SK-N-SH (cell line): ENCODE measurements around the gene DGAT2. TPM values are rescaled to one million over a fixed set of nuclear protein-coding genes. Genes with fewer than 3 reads are reported as not detected.

ENCODE experiments used
- CTCF ChIA-PET: fragments of 300-600, 350-600 bp; formaldehyde crosslinking; extraction: SDS; loops from one replicate; lab custom pipeline; 2021; lab: Yijun Ruan, JAX
- POLR2A ChIA-PET: fragments of 350-600 bp; sonication (Branson Sonifier 250); formaldehyde crosslinking; extraction: SDS; loops from one replicate; lab custom pipeline; 2020; ENCODE audit warnings: antibody characterized with exemption, inconsistent platforms; lab: Yijun Ruan, JAX
- DNase-seq: peaks from one replicate; pipeline ENCODE4 v3.0.0; 2012
- H2AFZ ChIP-seq: fragments of 200-600 bp; sonication (generic); 2 replicates; pipeline ENCODE4 v1.8.1; 2016; ENCODE audit warnings: antibody characterized with exemption, mild to moderate bottlenecking, low read depth
- H3F3A ChIP-seq: fragments of 200-600 bp; sonication (generic); replicated peaks from 2 replicates; pipeline ENCODE3; 2016; ENCODE audit warnings: antibody characterized with exemption, mild to moderate bottlenecking; ENCODE audit not compliant: insufficient read depth
- H3K27ac ChIP-seq, 2 experiments: fragments of 200-500 bp in 1 of 2; fragments of 200-600 bp in 1 of 2; sonication (Bioruptor generic) in 1 of 2; sonication (generic), shearing (Covaris generic) in 1 of 2; 2 replicates each; pipeline versions ENCODE4 v1.5.1 to v1.6.1; 2014 to 2016; ENCODE audit warnings: low read depth in 2 of 2, inconsistent platforms in 1 of 2, low read length in 1 of 2, mild to moderate bottlenecking in 1 of 2, mixed read lengths in 1 of 2
- H3K27me3 ChIP-seq: fragments of 200-600 bp; sonication (generic), shearing (Covaris generic); 2 replicates; pipeline ENCODE4 v1.6.1; 2016; ENCODE audit warnings: mixed run types; ENCODE audit not compliant: insufficient read depth
- H3K36me3 ChIP-seq, 2 experiments: fragments of 200-500 bp in 1 of 2; fragments of 200-600 bp in 1 of 2; sonication (Bioruptor generic) in 1 of 2; sonication (generic) in 1 of 2; replicated peaks in 1 of 2; 2 replicates each; pipeline versions ENCODE3 to v1.5.1; 2014 to 2016; ENCODE audit warnings: low read length in 1 of 2, mild to moderate bottlenecking in 1 of 2; ENCODE audit not compliant: insufficient read depth in 2 of 2, control insufficient read depth in 1 of 2
- H3K4me1 ChIP-seq, 2 experiments: fragments of 200-500 bp in 1 of 2; fragments of 200-600 bp in 1 of 2; sonication (Bioruptor generic) in 1 of 2; sonication (generic), shearing (Covaris generic) in 1 of 2; 2 replicates each; pipeline versions ENCODE4 v1.5.1 to v1.6.1; 2014 to 2016; ENCODE audit warnings: low read depth in 1 of 2, low read length in 1 of 2, mixed run types in 1 of 2; ENCODE audit not compliant: insufficient read depth in 2 of 2, control insufficient read depth in 1 of 2
- H3K4me2 ChIP-seq: fragments of 200-600 bp; sonication (generic), shearing (Covaris generic); 2 replicates; pipeline ENCODE4 v1.6.1; 2017; ENCODE audit warnings: mixed run types
- H3K4me3 ChIP-seq, 2 experiments: fragments of 200-500 bp in 1 of 2; fragments of 200-600 bp in 1 of 2; sonication (Bioruptor generic) in 1 of 2; sonication (generic), shearing (Covaris generic) in 1 of 2; 2 replicates each; pipeline versions ENCODE4 v1.5.1 to v1.8.1; 2014 to 2016; ENCODE audit warnings: low read depth in 2 of 2, inconsistent platforms in 1 of 2, low read length in 1 of 2, mild to moderate bottlenecking in 1 of 2, mixed read lengths in 1 of 2, moderate library complexity in 1 of 2
- H3K79me2 ChIP-seq: fragments of 200-600 bp; sonication (generic); 2 replicates; pipeline ENCODE4 v1.8.1; 2017; ENCODE audit warnings: mild to moderate bottlenecking; ENCODE audit not compliant: insufficient read depth
- H3K9ac ChIP-seq: fragments of 200-600 bp; sonication (generic); 2 replicates; pipeline ENCODE4 v1.6.1; 2017; ENCODE audit warnings: mixed run types
- H3K9me2 ChIP-seq: fragments of 200-600 bp; sonication (generic); 2 replicates; pipeline ENCODE4 v1.6.1; 2017; ENCODE audit warnings: mixed run types
- H3K9me3 ChIP-seq: fragments of 200-600 bp; sonication (generic); 2 replicates; pipeline ENCODE4 v1.6.1; 2017; ENCODE audit warnings: mixed run types, mild to moderate bottlenecking, moderate library complexity
- H4K20me1 ChIP-seq: fragments of 200-600 bp; sonication (generic); 2 replicates; pipeline ENCODE4 v1.6.1; 2017; ENCODE audit warnings: mild to moderate bottlenecking, mixed run types; ENCODE audit not compliant: insufficient read depth
- EZH2phosphoT487 ChIP-seq: fragments of 200-600 bp; sonication (generic); IDR thresholded peaks from 2 replicates; pipeline ENCODE4 v1.6.1; 2017; ENCODE audit warnings: low read depth, mixed run types, mild to moderate bottlenecking, antibody characterized with exemption, moderate library complexity, borderline replicate concordance
- FOSL2 ChIP-seq: IDR thresholded peaks from 2 replicates; pipeline ENCODE4 v1.4.0; 2012; ENCODE audit warnings: low read depth, mild to moderate bottlenecking, moderate library complexity, borderline replicate concordance
- FOXM1 ChIP-seq: IDR thresholded peaks from 2 replicates; pipeline ENCODE4 v1.4.0; 2012; ENCODE audit warnings: low read depth, mild to moderate bottlenecking
- GATA2 ChIP-seq: sonication (generic); formaldehyde crosslinking; IDR thresholded peaks from 2 replicates; pipeline ENCODE4 v1.5.0; 2020; ENCODE audit warnings: mild to moderate bottlenecking, missing genetic modification reagents
- JUND ChIP-seq: IDR thresholded peaks from 2 replicates; pipeline ENCODE4 v1.4.0; 2012
- NFIC ChIP-seq: IDR thresholded peaks from 2 replicates; pipeline ENCODE4 v1.4.0; 2012; ENCODE audit warnings: borderline replicate concordance
- NRF1 ChIP-seq: IDR thresholded peaks from 2 replicates; pipeline ENCODE4 v1.6.1; 2012; ENCODE audit warnings: low read depth, mild to moderate bottlenecking, low read length
- POLR2AphosphoS5 ChIP-seq: IDR thresholded peaks from 2 replicates; pipeline ENCODE4 v1.6.1; 2012; ENCODE audit warnings: low read depth, low read length
- RAD21 ChIP-seq: IDR thresholded peaks from 2 replicates; pipeline ENCODE4 v1.6.1; 2012; ENCODE audit warnings: mild to moderate bottlenecking, low read length
- RCOR1 ChIP-seq: fragments of 150-350 bp; IDR thresholded peaks from 2 replicates; pipeline ENCODE4 v1.6.1; 2017; ENCODE audit warnings: antibody characterized with exemption, low read length
- SIN3A ChIP-seq: IDR thresholded peaks from 2 replicates; pipeline ENCODE4 v1.6.1; 2012; ENCODE audit warnings: low read depth, mild to moderate bottlenecking, low read length, moderate library complexity, borderline replicate concordance
- YY1 ChIP-seq: IDR thresholded peaks from 2 replicates; pipeline ENCODE4 v1.4.0; 2012; ENCODE audit warnings: low read depth, mild to moderate bottlenecking
- WGBS: methylation state at CpG from one replicate; pipeline ENCODE4 v1.1.6; 2017; ENCODE audit warnings: low lambda C conversion rate; 5-methylcytosine and 5-hydroxymethylcytosine counted together
- polyA plus RNA-seq, 3 experiments: library from polyadenylated mRNA; depleted of rRNA; stranded (reverse); fragments of >200 nt; gene quantifications; 2 replicates each; pipeline ENCODE4 v1.2.3, GENCODE V29; 2012
- TF ChIP-seq, protein P1 (sequence below): IDR thresholded peaks from 2 replicates; pipeline ENCODE4 v1.6.1; 2012; ENCODE audit warnings: mild to moderate bottlenecking, low read depth, low read length, moderate library complexity
- TF ChIP-seq, protein P2 (sequence below): fragments of 150-350 bp; IDR thresholded peaks from 2 replicates; pipeline ENCODE4 v1.6.1; 2016; ENCODE audit warnings: mild to moderate bottlenecking, low read depth, low read length
- TF ChIP-seq, protein P3 (sequence below): IDR thresholded peaks from 2 replicates; pipeline ENCODE4 v1.4.0; 2012; ENCODE audit warnings: low read depth, borderline replicate concordance
- TF ChIP-seq, protein P4 (sequence below): fragments of 150-350 bp; IDR thresholded peaks from 2 replicates; pipeline ENCODE4 v1.6.1; 2017; ENCODE audit warnings: antibody characterized with exemption, low read length, low read depth, borderline replicate concordance

DGAT2 gene
- polyA plus RNA-seq, 1 of the 3 experiments (the other 2 are of a cell fraction) = 1.4 TPM

DNA sequence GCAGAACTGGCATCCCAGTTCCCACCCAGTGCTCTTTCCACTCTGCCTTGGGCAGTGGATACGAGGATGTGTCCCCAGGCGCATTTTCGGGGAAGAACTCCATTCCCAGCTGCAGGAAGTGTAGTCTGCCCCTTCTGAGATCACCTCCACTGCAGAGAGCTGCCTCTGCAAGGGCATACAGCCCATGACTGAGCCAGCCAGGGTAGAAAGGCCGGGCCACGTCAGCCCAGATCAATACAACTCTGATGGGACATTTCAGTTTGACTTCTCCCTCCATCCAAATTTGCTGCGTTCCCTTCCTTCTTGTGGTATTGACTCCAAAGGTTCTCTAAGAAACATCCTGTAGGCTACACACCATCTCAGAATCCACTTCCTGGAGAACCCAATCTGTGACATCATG, 31.3 kb upstream of the DGAT2 start:
- no peak overlapping the region for H3K4me3 ChIP-seq
- no peaks in the 10 kb centered on the region for H3K9me3 ChIP-seq
- no peak overlapping the region for H2AFZ ChIP-seq
- H3K36me3 ChIP-seq = no peaks in the 10 kb centered on the region
- CTCF ChIA-PET = interaction anchor here (0.8 kb wide), 1 partner anchor 14 kb away, joined by 3 read pairs; no protein-coding TSS in a partner anchor
- H3K27ac ChIP-seq = no peak overlapping the region
- DNase-seq = no peak
- no peak for TF ChIP-seq NFIC
- no peak for TF ChIP-seq YY1
- TF ChIP-seq, protein P1, sequence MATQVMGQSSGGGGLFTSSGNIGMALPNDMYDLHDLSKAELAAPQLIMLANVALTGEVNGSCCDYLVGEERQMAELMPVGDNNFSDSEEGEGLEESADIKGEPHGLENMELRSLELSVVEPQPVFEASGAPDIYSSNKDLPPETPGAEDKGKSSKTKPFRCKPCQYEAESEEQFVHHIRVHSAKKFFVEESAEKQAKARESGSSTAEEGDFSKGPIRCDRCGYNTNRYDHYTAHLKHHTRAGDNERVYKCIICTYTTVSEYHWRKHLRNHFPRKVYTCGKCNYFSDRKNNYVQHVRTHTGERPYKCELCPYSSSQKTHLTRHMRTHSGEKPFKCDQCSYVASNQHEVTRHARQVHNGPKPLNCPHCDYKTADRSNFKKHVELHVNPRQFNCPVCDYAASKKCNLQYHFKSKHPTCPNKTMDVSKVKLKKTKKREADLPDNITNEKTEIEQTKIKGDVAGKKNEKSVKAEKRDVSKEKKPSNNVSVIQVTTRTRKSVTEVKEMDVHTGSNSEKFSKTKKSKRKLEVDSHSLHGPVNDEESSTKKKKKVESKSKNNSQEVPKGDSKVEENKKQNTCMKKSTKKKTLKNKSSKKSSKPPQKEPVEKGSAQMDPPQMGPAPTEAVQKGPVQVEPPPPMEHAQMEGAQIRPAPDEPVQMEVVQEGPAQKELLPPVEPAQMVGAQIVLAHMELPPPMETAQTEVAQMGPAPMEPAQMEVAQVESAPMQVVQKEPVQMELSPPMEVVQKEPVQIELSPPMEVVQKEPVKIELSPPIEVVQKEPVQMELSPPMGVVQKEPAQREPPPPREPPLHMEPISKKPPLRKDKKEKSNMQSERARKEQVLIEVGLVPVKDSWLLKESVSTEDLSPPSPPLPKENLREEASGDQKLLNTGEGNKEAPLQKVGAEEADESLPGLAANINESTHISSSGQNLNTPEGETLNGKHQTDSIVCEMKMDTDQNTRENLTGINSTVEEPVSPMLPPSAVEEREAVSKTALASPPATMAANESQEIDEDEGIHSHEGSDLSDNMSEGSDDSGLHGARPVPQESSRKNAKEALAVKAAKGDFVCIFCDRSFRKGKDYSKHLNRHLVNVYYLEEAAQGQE = no peak
- no peak for TF ChIP-seq FOXM1
- no peak for TF ChIP-seq FOSL2
- no peak for TF ChIP-seq RAD21
- no peak for TF ChIP-seq EZH2phosphoT487
- TF ChIP-seq, protein P2, sequence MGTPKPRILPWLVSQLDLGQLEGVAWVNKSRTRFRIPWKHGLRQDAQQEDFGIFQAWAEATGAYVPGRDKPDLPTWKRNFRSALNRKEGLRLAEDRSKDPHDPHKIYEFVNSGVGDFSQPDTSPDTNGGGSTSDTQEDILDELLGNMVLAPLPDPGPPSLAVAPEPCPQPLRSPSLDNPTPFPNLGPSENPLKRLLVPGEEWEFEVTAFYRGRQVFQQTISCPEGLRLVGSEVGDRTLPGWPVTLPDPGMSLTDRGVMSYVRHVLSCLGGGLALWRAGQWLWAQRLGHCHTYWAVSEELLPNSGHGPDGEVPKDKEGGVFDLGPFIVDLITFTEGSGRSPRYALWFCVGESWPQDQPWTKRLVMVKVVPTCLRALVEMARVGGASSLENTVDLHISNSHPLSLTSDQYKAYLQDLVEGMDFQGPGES = no peak
- TF ChIP-seq JUND = no peak
- TF ChIP-seq, protein P3, sequence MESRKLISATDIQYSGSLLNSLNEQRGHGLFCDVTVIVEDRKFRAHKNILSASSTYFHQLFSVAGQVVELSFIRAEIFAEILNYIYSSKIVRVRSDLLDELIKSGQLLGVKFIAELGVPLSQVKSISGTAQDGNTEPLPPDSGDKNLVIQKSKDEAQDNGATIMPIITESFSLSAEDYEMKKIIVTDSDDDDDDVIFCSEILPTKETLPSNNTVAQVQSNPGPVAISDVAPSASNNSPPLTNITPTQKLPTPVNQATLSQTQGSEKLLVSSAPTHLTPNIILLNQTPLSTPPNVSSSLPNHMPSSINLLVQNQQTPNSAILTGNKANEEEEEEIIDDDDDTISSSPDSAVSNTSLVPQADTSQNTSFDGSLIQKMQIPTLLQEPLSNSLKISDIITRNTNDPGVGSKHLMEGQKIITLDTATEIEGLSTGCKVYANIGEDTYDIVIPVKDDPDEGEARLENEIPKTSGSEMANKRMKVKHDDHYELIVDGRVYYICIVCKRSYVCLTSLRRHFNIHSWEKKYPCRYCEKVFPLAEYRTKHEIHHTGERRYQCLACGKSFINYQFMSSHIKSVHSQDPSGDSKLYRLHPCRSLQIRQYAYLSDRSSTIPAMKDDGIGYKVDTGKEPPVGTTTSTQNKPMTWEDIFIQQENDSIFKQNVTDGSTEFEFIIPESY = no peak
- no peak overlapping the region for H3K9ac ChIP-seq
- H3F3A ChIP-seq = no peaks in the 10 kb centered on the region
- 58% methylated on average over 6 of the region's 6 CpGs for WGBS
- H3K27me3 ChIP-seq = peaks cover 5% of the 10 kb centered on the region
- H3K4me2 ChIP-seq = no peak overlapping the region
- no peaks in the 10 kb centered on the region for H3K9me2 ChIP-seq
- POLR2A ChIA-PET = no interaction called here
- peaks cover 0 to 16% of the 10 kb centered on the region in 2 experiments; a peak in 1 of 4 replicates for H3K4me1 ChIP-seq
- no peaks in the 10 kb centered on the region for H3K79me2 ChIP-seq
- no peaks in the 10 kb centered on the region for H4K20me1 ChIP-seq

DNA sequence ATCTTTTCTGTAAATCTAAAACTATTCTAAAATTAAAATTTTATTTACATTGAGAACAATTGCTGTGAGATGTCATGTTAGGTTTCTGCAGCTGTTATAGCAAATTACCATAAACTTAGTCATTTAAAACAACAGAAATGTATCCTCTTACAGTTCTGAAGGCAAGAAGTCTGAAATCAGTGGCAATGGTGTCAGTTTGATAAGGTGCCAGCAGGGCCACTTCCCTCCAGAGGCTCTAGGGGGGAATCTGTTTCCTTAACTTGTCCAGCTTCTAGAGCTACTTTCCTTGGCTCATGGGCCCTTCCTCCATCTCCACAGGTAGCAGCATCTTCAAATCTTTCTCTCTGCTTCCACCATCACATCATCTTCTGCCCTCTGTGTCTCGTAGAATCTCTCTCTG, 27.9 kb upstream of the DGAT2 start:
- Histone ChIP-seq H3F3A (no peaks in the 10 kb centered on the region), H2AFZ (no peak overlapping the region), H3K9ac (no peak overlapping the region), H3K9me3 (no peaks in the 10 kb centered on the region), H3K27me3 (peaks cover 27% of the 10 kb centered on the region), H3K9me2 (no peaks in the 10 kb centered on the region), H3K27ac (no peak overlapping the region), H4K20me1 (no peaks in the 10 kb centered on the region), H3K79me2 (no peaks in the 10 kb centered on the region), H3K4me1 (peaks cover 0 to 2% of the 10 kb centered on the region in 2 experiments; a peak in 1 of 4 replicates), H3K36me3 (no peaks in the 10 kb centered on the region), H3K4me2 (no peak overlapping the region), H3K4me3 (no peak overlapping the region)
- WGBS = 25% methylated on average over 1 of the region's 1 CpG
- ChIA-PET CTCF (interaction anchor here (1.8 kb wide), 1 partner anchor 18 kb away, joined by 7 read pairs; no protein-coding TSS in a partner anchor), POLR2A (no interaction called here)
- no peak for DNase-seq
- TF ChIP-seq RCOR1 = no peak
- TF ChIP-seq FOXM1 = no peak
- no peak for TF ChIP-seq YY1
- TF ChIP-seq POLR2AphosphoS5 = no peak
- TF ChIP-seq, protein P4, sequence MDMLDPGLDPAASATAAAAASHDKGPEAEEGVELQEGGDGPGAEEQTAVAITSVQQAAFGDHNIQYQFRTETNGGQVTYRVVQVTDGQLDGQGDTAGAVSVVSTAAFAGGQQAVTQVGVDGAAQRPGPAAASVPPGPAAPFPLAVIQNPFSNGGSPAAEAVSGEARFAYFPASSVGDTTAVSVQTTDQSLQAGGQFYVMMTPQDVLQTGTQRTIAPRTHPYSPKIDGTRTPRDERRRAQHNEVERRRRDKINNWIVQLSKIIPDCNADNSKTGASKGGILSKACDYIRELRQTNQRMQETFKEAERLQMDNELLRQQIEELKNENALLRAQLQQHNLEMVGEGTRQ = no peak
- TF ChIP-seq SIN3A = no peak
- TF ChIP-seq GATA2 (CRISPR knock-in tag) = no peak
- TF ChIP-seq, protein P1 = no peak
- TF ChIP-seq NRF1 = no peak
